GM10266 (cell line): Measurements from ENCODE around the gene THBS3.
"Not testable (repeated sequence)": the region's sequence is repeated elsewhere in the genome, so short reads cannot be mapped to it uniquely, and the experiment has no call there.

Source experiments
- DNase-seq: peaks from one replicate; pipeline ENCODE4 v3.0.0; 2012; ENCODE audit errors: extremely low spot score
- CTCF ChIP-seq: IDR thresholded peaks from 2 replicates; pipeline ENCODE4 v1.5.1; 2012; ENCODE audit warnings: mild to moderate bottlenecking, low read depth; ENCODE audit not compliant: control insufficient read depth, insufficient read depth; ENCODE audit errors: missing control alignments

Gene THBS3

DNA sequence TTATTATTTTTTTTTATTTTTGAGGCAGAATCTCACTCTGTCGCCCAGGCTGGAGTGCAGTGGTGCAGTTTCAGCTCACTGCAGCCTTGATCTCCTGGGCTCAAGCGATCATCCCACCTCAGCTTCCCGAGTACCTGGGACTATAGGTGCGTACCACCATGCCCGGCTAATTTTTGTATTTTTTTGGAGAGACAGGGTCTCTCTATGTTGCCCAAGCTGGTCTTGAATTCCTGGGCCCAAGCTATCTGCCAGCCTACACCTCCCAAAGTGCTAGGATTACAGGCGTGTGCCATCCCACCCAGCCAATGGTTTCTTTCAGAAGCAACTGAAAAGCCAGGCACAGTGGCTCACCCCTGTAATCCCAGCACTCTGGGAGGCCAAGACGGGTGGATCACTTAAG lies 36.9 kb downstream of the THBS3 start:
- DNase-seq: no peak
- TF ChIP-seq CTCF: no peak

DNA sequence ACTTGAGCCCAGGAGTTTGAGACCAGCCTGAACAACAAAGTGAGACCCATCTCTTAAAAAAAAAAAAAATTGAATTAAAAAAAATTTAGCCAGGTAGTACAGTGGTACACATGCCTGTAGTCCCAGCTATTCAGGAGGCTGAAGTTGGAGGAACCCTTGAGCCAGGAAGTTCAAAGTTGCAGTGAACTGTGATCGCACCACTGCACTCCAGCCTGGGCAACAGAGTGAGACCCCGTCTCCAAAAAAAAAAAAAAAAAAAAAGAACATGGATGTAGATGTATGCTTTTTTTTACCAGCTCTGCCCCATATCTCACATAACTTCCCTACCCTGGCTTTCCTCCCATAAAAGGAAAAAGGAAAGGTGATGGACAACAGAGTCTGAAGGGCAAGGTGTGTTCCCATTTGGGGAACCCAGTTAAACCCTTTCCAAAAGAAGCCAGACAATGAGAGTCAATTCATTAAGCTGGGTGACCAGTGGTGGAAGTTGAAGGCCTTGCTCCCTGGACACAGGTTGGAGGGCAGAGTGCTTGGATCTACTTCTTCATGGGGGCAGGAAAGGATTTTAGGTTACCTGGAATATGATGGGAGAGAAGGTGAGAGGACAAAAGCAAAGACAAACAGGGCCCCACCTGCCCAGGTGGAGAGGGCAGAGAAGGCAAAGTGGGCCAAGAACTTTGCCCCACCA lies 37.5 kb downstream of the THBS3 start:
- no peak for DNase-seq
- TF ChIP-seq CTCF: no peak

DNA sequence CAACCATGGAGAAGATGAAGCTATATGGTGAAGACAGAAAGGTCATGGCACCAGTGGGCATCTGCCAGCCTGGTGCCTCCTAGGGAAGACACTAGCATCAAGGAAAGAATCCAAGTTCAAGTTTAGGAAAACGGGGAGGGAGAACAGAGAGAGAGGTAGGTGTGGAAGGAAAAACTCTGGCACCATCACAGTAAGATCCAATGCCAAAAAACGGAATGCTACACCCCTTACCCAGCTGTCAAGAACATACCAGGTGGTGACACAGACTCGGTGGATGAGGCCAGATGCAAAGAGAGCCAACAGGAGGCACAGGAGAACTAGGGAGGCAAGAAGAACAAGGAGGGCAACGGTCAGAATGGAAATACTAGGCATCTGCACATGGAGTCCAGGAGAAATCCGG lies 38.2 kb downstream of the THBS3 start:
- DNase-seq: no peak
- no peak for TF ChIP-seq CTCF

DNA sequence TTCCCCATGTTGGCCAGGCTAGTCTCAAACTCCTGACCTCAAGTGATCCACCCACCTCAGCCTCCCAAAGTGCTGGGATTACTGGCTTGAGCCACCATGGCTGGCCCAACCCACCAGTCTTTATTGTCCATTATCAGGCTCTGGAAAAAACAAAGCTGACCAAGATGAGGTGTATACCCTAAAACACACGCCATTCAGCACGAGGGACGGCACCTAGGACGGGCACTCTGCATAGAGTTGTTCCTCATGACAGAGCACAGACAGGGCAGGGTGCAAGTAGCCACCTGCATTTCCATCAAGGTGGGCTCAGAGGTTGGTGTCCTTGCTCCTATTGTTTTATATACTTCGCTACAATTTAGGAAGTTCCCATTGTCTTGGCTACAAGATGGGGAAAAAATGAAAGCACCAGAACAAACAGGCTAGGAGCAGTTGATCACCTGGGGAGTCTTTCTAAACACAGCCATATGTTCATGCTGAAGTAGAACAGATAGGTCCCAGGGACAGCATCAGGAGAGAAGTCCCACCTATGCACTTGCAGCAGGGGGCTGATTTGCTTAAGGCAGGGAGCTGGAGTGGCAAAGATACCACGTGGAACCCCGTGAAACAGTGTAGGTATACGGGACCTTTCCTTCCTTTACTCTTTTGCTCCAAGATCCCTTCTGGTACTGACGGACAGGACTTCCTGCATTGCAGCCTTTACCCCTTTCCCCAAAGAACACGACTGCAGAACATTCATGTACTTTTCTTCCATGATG lies 39.1 kb downstream of the THBS3 start:
- TF ChIP-seq CTCF: no peak
- no peak for DNase-seq

- DNase-seq: not testable (repeated sequence)
These were observed 39.6 kb downstream of the THBS3 start for GRCh38 chr1:155168105-155168445.

- peak; percentile 80 for DNase-seq
- TF ChIP-seq CTCF: peak; percentile 94
These were observed 40.3 kb downstream of the THBS3 start for GRCh38 chr1:155167166-155168104.

GRCh38 chr1:155166471-155167165 lies 41.1 kb downstream of the THBS3 start:
- no peak for TF ChIP-seq CTCF
- no peak for DNase-seq
